ENCODE measurements around the gene NMNAT3. TPM values are rescaled to one million over a fixed set of nuclear protein-coding genes. Genes with fewer than 3 reads are reported as not detected.

NMNAT3 gene
- 11.9 TPM for polyA plus RNA-seq (ENCODE audit: insufficient read length)
- long read RNA-seq, donor 1, partial matches to known transcripts, result 0 of 2 reads
- long read RNA-seq, donor 1, other reads (novel, unspliced or antisense), result 0 of 2 reads
- long read RNA-seq, donor 2, result 0 reads
- long read RNA-seq, donor 3, partial matches to known transcripts, result 0 of 1 reads
- long read RNA-seq, donor 3, other reads (novel, unspliced or antisense), result 0 of 1 reads
- long read RNA-seq, donor 4, partial matches to known transcripts, result 0 of 1 reads
- long read RNA-seq, donor 4, other reads (novel, unspliced or antisense), result 0 of 1 reads
- long read RNA-seq, donor 5, result 0 reads
- long read RNA-seq, donor 6, result 0 reads
- long read RNA-seq, donor 7, result 0 reads
- long read RNA-seq, donor 8, result 0 reads

DNA sequence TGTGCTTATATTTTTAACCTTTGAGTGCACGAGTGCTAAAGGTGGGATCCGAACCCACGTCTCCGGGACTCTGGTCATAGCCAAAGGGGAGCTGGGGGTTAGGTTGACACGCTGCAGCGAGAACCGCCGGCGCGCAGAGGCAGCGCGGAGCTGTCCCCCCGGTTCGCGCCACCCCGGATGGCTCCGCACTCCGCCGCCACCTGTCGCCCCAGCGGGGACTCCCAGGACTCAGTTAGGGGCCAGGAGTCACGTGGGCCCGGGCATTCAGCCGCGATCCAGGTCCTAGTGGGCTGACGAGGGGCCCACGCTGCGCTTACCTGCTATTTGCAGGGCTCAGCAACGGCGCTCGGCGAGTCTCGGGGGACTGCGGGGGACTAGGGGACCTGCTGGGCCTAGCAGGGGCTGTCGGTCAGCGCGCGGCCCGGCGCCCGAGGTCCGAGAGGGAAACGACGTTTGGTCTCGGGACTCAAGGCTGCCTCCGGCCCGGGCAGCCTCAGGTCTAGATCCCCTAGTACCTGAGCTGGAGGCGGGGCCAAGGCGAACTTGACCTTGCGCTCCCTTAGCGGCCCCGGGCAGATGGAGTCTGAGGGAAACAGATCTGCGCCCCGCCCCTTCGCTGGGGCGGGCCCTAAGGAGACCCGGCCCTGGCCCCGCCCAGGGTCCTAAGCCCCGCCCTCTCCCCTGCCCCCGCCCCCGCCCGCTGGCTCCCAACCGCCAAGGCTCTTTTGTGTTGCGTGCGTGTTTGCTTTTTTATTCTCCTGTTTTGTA is at the start of gene NMNAT3:
Gene NMNAT3 (minus strand): TSS at position 585 of the 768 bp plus-strand sequence. CDS start 50,248 bp downstream, outside the sequence.
- DNase-seq, result peak; percentile 77

DNA sequence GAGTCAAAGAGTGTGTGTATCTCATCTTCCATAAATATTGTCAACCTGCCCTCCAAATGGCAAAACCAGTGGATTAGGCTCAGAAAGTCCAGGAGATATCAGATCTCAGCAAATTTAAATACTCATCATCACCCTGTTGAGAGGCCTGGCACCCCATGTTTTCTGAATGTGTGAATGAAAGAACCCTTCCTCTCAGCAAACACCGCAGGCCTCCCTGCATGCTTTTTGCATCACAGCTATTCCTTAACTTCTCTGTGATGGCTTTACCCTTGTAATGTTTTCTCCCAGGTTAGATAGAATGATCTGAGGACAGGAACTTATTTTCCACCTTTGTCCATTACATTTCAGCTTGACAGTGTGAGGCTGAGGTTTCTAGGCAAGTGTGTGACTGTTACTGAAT is 43.6 kb upstream of the NMNAT3 start:
- DNase-seq, result no peak

- DNase-seq, result peak; percentile 45
Observed at GRCh38 chr3:139718415-139718814, 40.6 kb upstream of the NMNAT3 start.

GRCh38 chr3:139716908-139717485 is 39.2 kb upstream of the NMNAT3 start:
- DNase-seq, result no peak

DNA sequence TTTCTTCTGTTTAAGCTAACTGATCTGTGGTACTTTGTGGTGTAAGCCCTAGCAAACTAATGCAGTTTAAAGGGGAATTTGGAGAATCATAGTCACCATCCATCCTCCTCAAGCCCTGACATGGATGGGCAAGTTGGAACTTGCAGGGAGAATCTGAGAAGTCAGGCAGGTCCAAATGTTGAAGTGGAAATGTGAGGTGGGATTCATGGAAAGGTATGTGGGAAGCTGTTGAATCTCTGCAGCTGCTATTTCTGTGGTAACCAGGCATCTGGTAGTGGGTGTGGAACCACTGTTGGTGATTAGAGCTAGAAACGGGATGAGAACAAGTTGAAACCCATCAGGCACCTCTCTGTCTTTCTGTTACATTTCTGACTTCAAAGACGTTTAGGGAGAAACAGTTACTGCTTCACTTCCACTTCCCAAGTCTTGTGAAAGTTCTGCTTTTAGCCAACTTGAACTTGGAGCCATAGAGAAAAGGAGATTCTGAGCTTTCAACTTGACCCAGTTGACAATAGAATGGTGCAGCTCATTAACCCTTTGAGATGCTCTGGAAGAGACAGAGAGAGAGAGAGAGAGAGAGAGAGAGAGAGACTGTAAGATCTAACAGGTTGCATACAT is 38.1 kb upstream of the NMNAT3 start:
- DNase-seq, result no peak

DNA sequence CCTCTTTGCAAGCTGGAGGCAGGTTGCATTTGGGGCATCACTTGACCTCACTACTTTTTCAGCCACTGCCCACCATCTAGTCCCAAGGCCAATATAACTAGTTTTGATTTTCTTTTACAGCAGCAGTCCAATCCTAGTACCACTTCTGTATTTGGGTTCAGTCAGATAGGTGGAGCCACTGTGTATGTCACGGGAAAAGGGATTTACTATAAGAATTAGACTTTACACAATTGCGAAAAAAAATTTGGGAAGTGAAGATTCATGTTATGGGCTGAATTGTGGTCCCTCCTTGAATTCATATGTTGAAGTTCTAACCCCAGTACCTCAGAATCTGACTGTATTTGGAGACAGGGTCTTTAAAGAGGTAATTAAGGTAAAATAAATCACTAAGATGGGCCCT is 37.4 kb upstream of the NMNAT3 start:
- DNase-seq, result no peak

DNA sequence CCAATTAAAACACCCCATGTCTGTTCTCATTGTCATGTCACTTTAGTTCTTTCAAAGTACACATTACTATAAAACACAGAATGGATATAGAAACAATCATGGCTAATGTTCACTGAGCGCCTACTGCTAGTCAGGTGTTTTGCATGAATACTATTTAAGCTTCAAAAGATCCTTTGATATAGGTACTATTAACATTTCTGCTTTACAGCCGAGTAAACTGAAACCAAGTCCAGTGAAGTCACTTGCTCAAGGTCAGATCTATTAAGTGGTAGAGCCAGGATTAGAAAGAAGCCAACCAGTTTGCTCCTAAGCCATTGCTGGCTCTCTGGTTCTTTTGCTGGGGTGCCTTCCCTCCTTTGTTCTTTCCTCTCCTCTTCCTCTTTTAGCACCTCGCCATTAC is 32.4 kb upstream of the NMNAT3 start:
- DNase-seq, result peak; percentile 10

GRCh38 chr3:139705631-139706030 is 27.9 kb upstream of the NMNAT3 start:
- DNase-seq, result no peak

DNA sequence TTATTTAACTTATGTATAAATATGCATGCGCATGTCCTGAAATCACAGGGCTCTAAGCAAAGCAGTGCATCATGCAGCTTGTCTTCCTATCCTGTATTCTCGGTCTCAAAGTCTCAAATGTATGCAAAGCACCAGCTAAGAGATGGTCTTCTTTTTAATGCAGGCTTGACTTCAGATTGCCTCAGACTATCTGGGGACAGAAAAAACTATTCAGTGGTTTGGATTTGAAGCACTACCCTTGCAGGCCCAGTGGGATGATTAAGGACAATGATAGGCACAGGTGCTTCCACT is 18.5 kb upstream of the NMNAT3 start:
- DNase-seq, result no peak

- no peak for DNase-seq
Observed at GRCh38 chr3:139695426-139696313, 17.9 kb upstream of the NMNAT3 start.

DNA sequence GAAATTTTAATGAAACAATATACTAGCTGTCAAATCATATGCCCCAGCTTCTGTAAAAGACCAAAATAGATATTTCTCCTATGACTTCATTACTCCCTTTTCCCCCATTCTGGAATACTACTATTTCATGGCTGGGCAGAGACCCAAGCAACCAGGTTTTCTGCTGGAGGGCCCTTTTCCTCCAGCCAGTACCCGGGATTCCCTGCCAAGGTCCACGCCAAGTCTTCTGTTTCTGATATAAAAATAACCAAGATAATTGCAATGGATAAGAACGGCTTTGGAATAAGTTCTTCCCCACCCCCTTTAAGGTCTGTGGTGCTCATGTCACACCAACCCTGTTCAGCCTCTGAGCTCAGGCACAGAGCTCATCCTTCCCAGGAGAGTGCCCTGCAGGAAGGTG is 17.2 kb upstream of the NMNAT3 start:
- DNase-seq, result no peak

DNA sequence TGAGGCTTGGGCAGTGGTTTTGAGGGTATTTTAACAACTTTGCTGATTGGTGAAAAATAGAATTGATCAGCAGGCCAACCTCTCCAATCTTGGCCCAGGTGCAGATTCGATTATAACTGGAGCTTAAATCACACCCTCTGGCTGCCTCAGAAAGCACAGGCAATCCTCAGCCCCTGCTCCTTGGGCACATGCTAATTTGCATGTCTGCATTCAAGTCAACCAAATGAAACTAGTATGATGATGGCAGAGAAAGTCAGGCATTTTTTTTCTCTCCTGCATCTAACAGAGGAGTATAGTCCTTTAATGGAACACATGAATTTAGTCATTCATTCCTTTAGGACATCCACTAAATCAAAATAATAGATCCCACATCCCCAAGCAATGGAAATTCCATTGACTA is 16.8 kb upstream of the NMNAT3 start:
- DNase-seq, result no peak

- DNase-seq, result no peak
Observed at GRCh38 chr3:139691619-139692018, 13.8 kb upstream of the NMNAT3 start.

- DNase-seq, result no peak
Observed at GRCh38 chr3:139689708-139690228, 12.0 kb upstream of the NMNAT3 start.

DNA sequence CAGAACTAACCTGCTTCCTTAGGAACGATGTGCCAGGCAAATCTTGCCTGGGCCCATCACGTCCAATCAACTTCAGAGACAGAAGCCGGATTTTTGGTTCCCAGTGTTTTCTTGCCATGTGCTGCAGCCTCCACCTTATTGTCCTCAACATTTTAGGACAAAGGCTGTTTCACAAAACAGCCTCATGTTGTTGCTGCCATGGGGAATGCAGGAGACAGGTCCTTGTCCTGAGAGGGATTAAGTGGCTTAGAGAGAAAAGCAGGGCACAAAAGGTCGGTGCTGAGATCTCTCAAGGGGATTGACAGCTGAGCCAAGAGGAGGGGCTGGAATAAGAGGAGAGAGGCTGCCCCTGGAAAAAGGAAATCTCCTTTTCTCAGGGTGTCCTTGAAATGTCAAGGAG is 11.3 kb upstream of the NMNAT3 start:
- DNase-seq, result no peak

DNA sequence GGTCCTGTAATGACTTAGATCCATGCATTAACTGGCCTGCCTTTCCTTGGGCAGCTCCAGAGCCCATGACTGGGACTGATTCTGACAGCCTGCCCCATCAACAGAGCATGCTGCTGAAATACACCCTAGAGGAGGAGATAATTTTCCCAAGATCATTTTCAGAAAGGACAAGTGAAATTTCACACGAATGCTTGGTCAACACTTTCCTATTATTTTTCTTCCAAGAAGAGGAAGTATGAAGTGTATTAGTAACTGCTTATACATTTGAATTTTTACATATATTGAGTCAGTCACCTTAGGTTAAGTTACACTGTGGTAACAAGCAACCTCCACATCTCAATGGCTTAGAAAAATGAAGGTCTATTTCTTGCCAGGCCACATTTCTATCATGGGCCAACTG is 9.7 kb upstream of the NMNAT3 start:
- DNase-seq, result no peak

GRCh38 chr3:139686624-139687023 is 8.9 kb upstream of the NMNAT3 start:
- DNase-seq, result no peak

DNA sequence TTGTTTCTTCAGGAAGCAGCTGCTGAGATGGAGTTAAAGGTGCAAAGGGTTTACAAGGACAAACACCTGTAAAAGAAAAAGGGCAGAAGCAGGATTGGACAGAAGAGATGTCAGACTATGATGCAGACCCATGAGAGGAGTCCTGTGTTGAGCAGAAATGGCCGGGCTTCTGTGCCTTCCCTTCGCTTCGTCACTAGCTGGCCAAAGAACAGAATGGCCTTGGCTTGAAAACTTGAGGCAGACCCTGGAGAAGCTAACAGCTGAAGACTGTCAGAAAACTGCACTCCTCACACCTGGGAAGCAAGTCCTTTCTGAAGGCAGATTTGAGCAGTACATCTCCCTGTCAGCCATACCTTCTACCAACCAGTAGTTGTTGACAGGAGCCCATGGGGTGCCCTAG is 8.4 kb upstream of the NMNAT3 start:
- DNase-seq, result no peak

GRCh38 chr3:139679220-139679775 is 1.5 kb upstream of the NMNAT3 start:
- no peak for DNase-seq

DNA sequence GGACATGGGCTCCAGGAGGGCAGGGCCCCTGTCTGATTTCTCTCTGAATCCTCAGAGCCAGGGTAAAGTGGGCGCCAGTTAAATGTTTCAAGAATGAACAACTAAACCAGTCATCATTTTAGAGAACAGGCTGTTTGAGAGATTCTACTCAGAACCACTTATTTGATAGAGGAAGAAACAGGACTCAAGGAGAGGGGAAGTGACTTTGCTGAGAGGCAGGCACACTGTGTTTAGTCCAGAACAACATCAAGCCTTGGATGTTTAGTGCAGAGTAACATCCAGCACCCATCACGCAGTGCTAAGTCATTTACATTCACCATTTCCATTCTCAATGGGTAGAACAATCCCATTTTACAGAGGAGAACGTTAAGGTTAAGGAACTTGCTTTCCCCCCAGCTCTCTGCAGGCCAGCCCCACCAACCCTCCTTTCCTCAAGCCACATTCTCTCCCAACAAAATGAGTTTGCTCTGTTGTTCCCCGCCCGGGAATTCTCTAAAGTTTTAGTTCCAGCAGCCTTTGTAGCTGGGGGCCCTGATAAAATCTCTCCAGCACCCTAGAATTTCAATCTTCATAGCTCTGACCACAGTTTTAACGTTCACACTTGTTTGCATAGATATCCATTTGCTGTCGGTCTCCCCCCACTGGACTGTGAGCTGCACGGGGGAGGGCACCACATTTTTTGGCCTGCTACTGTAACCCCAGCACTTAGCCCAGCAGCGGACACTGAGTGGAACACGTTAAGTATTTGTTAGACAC is 962 bp downstream of the NMNAT3 start:
- no peak for DNase-seq

GRCh38 chr3:139676108-139676507 is 1.7 kb downstream of the NMNAT3 start:
- no peak for DNase-seq
